Measurements from ENCODE around the gene USH2A. TPM values are rescaled to one million over a fixed set of nuclear protein-coding genes. Genes with fewer than 3 reads are reported as not detected.

USH2A gene
- total RNA-seq, 1 donor from 2014 or later: not detected

GRCh38 chr1:216389774-216390173 is 33.5 kb downstream of the USH2A start:
- DNase-seq (ENCODE audit: low spot score in 2 of 2): no peak
- no peaks in the 10 kb centered on the region for H3K36me3 ChIP-seq
- H3K4me1 ChIP-seq: no peaks in the 10 kb centered on the region
- H3K4me3 ChIP-seq: no peak overlapping the region
- H3K27ac ChIP-seq: no peak overlapping the region
- no peaks in the 10 kb centered on the region for H3K9me3 ChIP-seq
- no peak for TF ChIP-seq CTCF (IDR thresholded peaks at IDR 0.05)
- intact Hi-C loops (cut with DNase I): no loop called here
- no peaks in the 10 kb centered on the region for H3K27me3 ChIP-seq

- intact Hi-C loops (cut with DNase I): no loop called here
- Histone ChIP-seq H3K36me3 (no peaks in the 10 kb centered on the region), H3K4me3 (no peak overlapping the region), H3K4me1 (no peaks in the 10 kb centered on the region), H3K27ac (no peak overlapping the region), H3K9me3 (no peaks in the 10 kb centered on the region), H3K27me3 (no peaks in the 10 kb centered on the region)
- DNase-seq (ENCODE audit: low spot score in 2 of 2): no peak
- no peak for TF ChIP-seq CTCF (IDR thresholded peaks at IDR 0.05)
These were observed 34.7 kb downstream of the USH2A start for GRCh38 chr1:216388558-216388957.

GRCh38 chr1:216387782-216388181 is 35.5 kb downstream of the USH2A start:
- no peak for DNase-seq (ENCODE audit: low spot score in 2 of 2)
- no peaks in the 10 kb centered on the region for H3K4me1 ChIP-seq
- H3K27ac ChIP-seq: no peak overlapping the region
- no peaks in the 10 kb centered on the region for H3K27me3 ChIP-seq
- H3K36me3 ChIP-seq: no peaks in the 10 kb centered on the region
- intact Hi-C loops (cut with DNase I): no loop called here
- no peak for TF ChIP-seq CTCF (IDR thresholded peaks at IDR 0.05)
- no peaks in the 10 kb centered on the region for H3K9me3 ChIP-seq
- no peak overlapping the region for H3K4me3 ChIP-seq

DNA sequence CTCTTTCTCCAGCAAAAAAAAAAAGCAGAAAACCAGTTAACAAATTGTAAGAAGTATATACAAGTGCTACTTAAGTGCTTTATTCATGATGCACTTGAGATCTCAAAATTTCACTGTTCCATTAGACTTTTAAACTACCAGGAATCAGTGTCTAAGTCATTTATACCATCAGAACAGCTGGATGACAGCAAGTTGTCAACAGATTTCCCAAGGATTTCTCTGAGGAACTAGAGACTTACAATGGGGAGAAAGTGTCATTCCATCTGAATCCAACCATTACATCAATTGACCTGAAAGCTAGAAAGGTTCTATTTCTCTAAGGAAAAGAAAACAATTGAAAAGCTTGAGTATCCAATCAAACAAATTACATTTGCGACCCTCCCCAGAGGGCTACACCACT is 43.8 kb downstream of the USH2A start:
- H3K27ac ChIP-seq: no peak overlapping the region
- intact Hi-C loops (cut with DNase I): no loop called here
- DNase-seq (ENCODE audit: low spot score in 2 of 2): no peak
- H3K36me3 ChIP-seq: no peaks in the 10 kb centered on the region
- no peaks in the 10 kb centered on the region for H3K4me1 ChIP-seq
- no peaks in the 10 kb centered on the region for H3K27me3 ChIP-seq
- TF ChIP-seq CTCF (IDR thresholded peaks at IDR 0.05): no peak
- no peaks in the 10 kb centered on the region for H3K9me3 ChIP-seq
- no peak overlapping the region for H3K4me3 ChIP-seq

- intact Hi-C loops (cut with DNase I): no loop called here
- no peak overlapping the region for H3K27ac ChIP-seq
- H3K27me3 ChIP-seq: no peaks in the 10 kb centered on the region
- H3K4me3 ChIP-seq: no peak overlapping the region
- no peaks in the 10 kb centered on the region for H3K36me3 ChIP-seq
- no peak for TF ChIP-seq CTCF (IDR thresholded peaks at IDR 0.05)
- no peaks in the 10 kb centered on the region for H3K9me3 ChIP-seq
- DNase-seq (ENCODE audit: low spot score in 2 of 2): no peak
- H3K4me1 ChIP-seq: no peaks in the 10 kb centered on the region
These were observed 55.0 kb downstream of the USH2A start for GRCh38 chr1:216368249-216368648.

DNA sequence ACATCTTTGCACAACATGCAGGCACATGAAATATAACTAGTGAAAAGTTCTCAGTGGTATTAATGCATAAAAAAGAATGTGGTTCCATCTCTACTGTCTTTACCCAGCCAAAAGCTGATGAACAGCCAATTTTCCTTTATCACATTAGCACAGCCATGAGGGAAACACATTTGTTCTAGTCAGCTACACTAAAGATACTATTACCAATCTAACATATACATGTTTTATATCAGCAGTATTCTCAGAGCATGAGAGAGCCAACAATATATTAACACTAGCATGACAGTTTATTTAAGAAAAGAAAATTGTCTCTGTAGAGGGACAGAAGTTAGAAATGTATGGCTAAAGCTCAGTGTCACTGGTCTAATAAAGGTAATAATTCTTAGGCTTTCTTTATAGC is 56.3 kb downstream of the USH2A start:
- no peaks in the 10 kb centered on the region for H3K9me3 ChIP-seq
- H3K4me1 ChIP-seq: no peaks in the 10 kb centered on the region
- TF ChIP-seq CTCF (IDR thresholded peaks at IDR 0.05): no peak
- no peaks in the 10 kb centered on the region for H3K36me3 ChIP-seq
- H3K27me3 ChIP-seq: no peaks in the 10 kb centered on the region
- H3K4me3 ChIP-seq: no peak overlapping the region
- no peak for DNase-seq (ENCODE audit: low spot score in 2 of 2)
- intact Hi-C loops (cut with DNase I): no loop called here
- H3K27ac ChIP-seq: no peak overlapping the region

Measured in ascending aorta (tissue), 2 donors.